Tibial nerve (tissue), 4 donors: ENCODE measurements around the gene UBE2E2. TPM values are rescaled to one million over a fixed set of nuclear protein-coding genes. Genes with fewer than 3 reads are reported as not detected.
"Not testable (repeated sequence)": the region's sequence is repeated elsewhere in the genome, so short reads cannot be mapped to it uniquely, and the experiment has no call there.

Source experiments
- DNase-seq, 2 donors: peaks; one replicate each; pipeline ENCODE4 v3.0.0-alpha.2; 2019; ENCODE audit warnings: low spot score in 2 of 2
- H3K27ac ChIP-seq, 4 donors: fragments of 200-600 bp; sonication (generic) in 3 of 4; one replicate each; pipeline ENCODE4 v1.5.1; 2017 to 2019; ENCODE audit warnings: mild to moderate bottlenecking in 1 of 4
- H3K27me3 ChIP-seq, 2 donors: fragments of 200-600 bp; sonication (generic) in 1 of 2; one replicate each; pipeline versions ENCODE4 v1.5.1 to v1.6.0; 2017 to 2019
- H3K36me3 ChIP-seq, 3 donors: fragments of 200-600 bp; sonication (generic); one replicate each; pipeline ENCODE4 v1.5.1; 2018 to 2019
- H3K4me1 ChIP-seq, 4 donors: fragments of 200-600 bp; sonication (generic) in 3 of 4; one replicate each; pipeline ENCODE4 v1.5.1; 2017 to 2019
- H3K4me3 ChIP-seq, 4 donors: fragments of 200-600 bp; sonication (generic) in 3 of 4; one replicate each; pipeline ENCODE4 v1.5.1; 2017 to 2019; ENCODE audit warnings: mild to moderate bottlenecking in 1 of 4, moderate library complexity in 1 of 4
- H3K9me3 ChIP-seq, 4 donors: fragments of 200-600 bp; sonication (generic) in 3 of 4; one replicate each; pipeline ENCODE4 v1.5.1; 2017 to 2019
- CTCF ChIP-seq, 5 experiments: fragments of 200-600 bp in 3 of 5; fragments of 450-650 bp in 2 of 5; sonication (generic) in 3 of 5; IDR thresholded peaks; one replicate each; pipeline ENCODE4 v1.5.1; 2016 to 2019; ENCODE audit warnings: antibody characterized with exemption in 5 of 5, mild to moderate bottlenecking in 3 of 5, moderate library complexity in 2 of 5
- EP300 ChIP-seq, 2 donors: sonication (generic); formaldehyde crosslinking; IDR thresholded peaks; one replicate each; pipeline ENCODE4 v1.6.1; 2017; ENCODE audit warnings: antibody characterized with exemption in 2 of 2, mild to moderate bottlenecking in 1 of 2
- POLR2A ChIP-seq, 2 donors: fragments of 450-650 bp; IDR thresholded peaks; one replicate each; pipeline ENCODE4 v1.6.1; 2017; ENCODE audit warnings: antibody characterized with exemption in 2 of 2, mild to moderate bottlenecking in 2 of 2, moderate library complexity in 2 of 2
- WGBS, 2 donors: methylation state at CpG; one replicate each; pipeline ENCODE4 v1.1.5; 2018; 5-methylcytosine and 5-hydroxymethylcytosine counted together
- total RNA-seq, 4 donors: library from RNA; depleted of rRNA; stranded (reverse); fragments of >200 nt; gene quantifications; one replicate each; pipeline ENCODE4 v1.1.0, GENCODE V29; 2016

UBE2E2 gene
- total RNA-seq, 4 donors from 2014 or later: 67.1 to 222 (median 130) TPM

- no peak for TF ChIP-seq POLR2A (IDR thresholded peaks at IDR 0.05)
- TF ChIP-seq CTCF (IDR thresholded peaks at IDR 0.05): no peak
- TF ChIP-seq EP300 (IDR thresholded peaks at IDR 0.05): no peak
Measured at GRCh38 chr3:23169551-23169950, 33.6 kb upstream of the UBE2E2 start.

GRCh38 chr3:23170291-23170690, 32.8 kb upstream of the UBE2E2 start:
- H3K9me3 ChIP-seq: no peaks in the 10 kb centered on the region
- H3K36me3 ChIP-seq: no peaks in the 10 kb centered on the region
- H3K4me1 ChIP-seq: no peaks in the 10 kb centered on the region
- H3K4me3 ChIP-seq: no peak overlapping the region
- DNase-seq: no peak
- H3K27me3 ChIP-seq: no peaks in the 10 kb centered on the region
- WGBS, 2 donors: 78 to 87% methylated on average over 2 of the region's 2 CpGs
- TF ChIP-seq POLR2A (IDR thresholded peaks at IDR 0.05) (no peak), EP300 (IDR thresholded peaks at IDR 0.05) (no peak), CTCF (IDR thresholded peaks at IDR 0.05) (no peak)
- no peak overlapping the region for H3K27ac ChIP-seq

More at GRCh38 chr3:23169551-23169950, 33.6 kb upstream of the UBE2E2 start:
- WGBS, 2 donors: 80 to 88% methylated on average over 5 of the region's 5 CpGs
- Histone ChIP-seq H3K36me3 (no peaks in the 10 kb centered on the region), H3K27me3 (no peaks in the 10 kb centered on the region), H3K27ac (no peak overlapping the region), H3K9me3 (no peaks in the 10 kb centered on the region), H3K4me1 (no peaks in the 10 kb centered on the region), H3K4me3 (no peak overlapping the region)
- DNase-seq: no peak

GRCh38 chr3:23172059-23172458, 31.1 kb upstream of the UBE2E2 start:
- DNase-seq: no peak
- no peaks in the 10 kb centered on the region for H3K27me3 ChIP-seq
- TF ChIP-seq CTCF (IDR thresholded peaks at IDR 0.05) (no peak), POLR2A (IDR thresholded peaks at IDR 0.05) (no peak), EP300 (IDR thresholded peaks at IDR 0.05) (no peak)
- H3K4me1 ChIP-seq: no peaks in the 10 kb centered on the region
- H3K4me3 ChIP-seq: no peak overlapping the region
- WGBS, 2 donors: 83 to 95% methylated on average over 2 of the region's 2 CpGs
- no peak overlapping the region for H3K27ac ChIP-seq
- H3K36me3 ChIP-seq: no peaks in the 10 kb centered on the region
- peaks cover 0 to 2% (median 0%) of the 10 kb centered on the region in 4 donors for H3K9me3 ChIP-seq

GRCh38 chr3:23174426-23175039, 28.6 kb upstream of the UBE2E2 start:
- no peaks in the 10 kb centered on the region for H3K36me3 ChIP-seq
- WGBS, 2 donors: 53 to 55% methylated on average over 3 of the region's 3 CpGs
- H3K27ac ChIP-seq: no peak overlapping the region
- H3K4me3 ChIP-seq: no peak overlapping the region
- no peaks in the 10 kb centered on the region for H3K27me3 ChIP-seq
- H3K9me3 ChIP-seq: peaks cover 0 to 8% (median 0%) of the 10 kb centered on the region in 4 donors
- no peaks in the 10 kb centered on the region for H3K4me1 ChIP-seq
- no peak for TF ChIP-seq CTCF (IDR thresholded peaks at IDR 0.05)
- no peak for TF ChIP-seq EP300 (IDR thresholded peaks at IDR 0.05)
- TF ChIP-seq POLR2A (IDR thresholded peaks at IDR 0.05): no peak
- DNase-seq: no peak

GRCh38 chr3:23175341-23176083, 27.6 kb upstream of the UBE2E2 start:
- Histone ChIP-seq H3K4me1 (no peaks in the 10 kb centered on the region), H3K36me3 (no peaks in the 10 kb centered on the region), H3K27me3 (no peaks in the 10 kb centered on the region), H3K27ac (no peak overlapping the region), H3K9me3 (peaks cover 0 to 8% (median 0%) of the 10 kb centered on the region in 4 donors), H3K4me3 (no peak overlapping the region)
- TF ChIP-seq CTCF (IDR thresholded peaks at IDR 0.05) (no peak), EP300 (IDR thresholded peaks at IDR 0.05) (no peak), POLR2A (IDR thresholded peaks at IDR 0.05) (no peak)
- 83 to 89% methylated on average over 2 of the region's 2 CpGs for WGBS, 2 donors
- DNase-seq: no peak

- H3K9me3 ChIP-seq, H3K4me1 ChIP-seq, H3K27ac ChIP-seq, H3K36me3 ChIP-seq, DNase-seq, H3K4me3 ChIP-seq, H3K27me3 ChIP-seq: not testable (repeated sequence)
- WGBS, 2 donors: 81 to 87% methylated on average over 4 of the region's 4 CpGs
Measured at GRCh38 chr3:23176839-23177238, 26.3 kb upstream of the UBE2E2 start.
